Ishikawa (cell line): Measurements from ENCODE around the gene NPR1.

Experiments used
- CEBPB ChIP-seq: IDR thresholded peaks from 2 replicates; pipeline ENCODE4 v1.6.1; 2012
- CREB1 ChIP-seq: IDR thresholded peaks from 2 replicates; pipeline ENCODE4 v1.6.1; 2012; ENCODE audit warnings: low read depth
- EGR1 ChIP-seq: IDR thresholded peaks from 2 replicates; pipeline ENCODE4 v1.6.1; 2012
- EP300 ChIP-seq: IDR thresholded peaks from 2 replicates; pipeline ENCODE4 v1.6.1; 2012; ENCODE audit warnings: borderline replicate concordance
- MAX ChIP-seq: IDR thresholded peaks from 2 replicates; pipeline ENCODE4 v1.6.1; 2012
- NFIC ChIP-seq: IDR thresholded peaks from 2 replicates; pipeline ENCODE4 v1.6.1; 2012
- RAD21 ChIP-seq: IDR thresholded peaks from 2 replicates; pipeline ENCODE4 v1.6.1; 2012; ENCODE audit warnings: low read depth
- REST ChIP-seq: IDR thresholded peaks from 2 replicates; pipeline ENCODE4 v1.6.1; 2012; ENCODE audit warnings: low read depth, mild to moderate bottlenecking
- TAF1 ChIP-seq: IDR thresholded peaks from 2 replicates; pipeline ENCODE4 v1.6.1; 2012; ENCODE audit warnings: low read depth, mild to moderate bottlenecking
- TCF12 ChIP-seq: IDR thresholded peaks from 2 replicates; pipeline ENCODE4 v1.6.1; 2012; ENCODE audit warnings: low read depth
- TEAD4 ChIP-seq: IDR thresholded peaks from 2 replicates; pipeline ENCODE4 v1.6.1; 2012
- USF1 ChIP-seq: IDR thresholded peaks from 2 replicates; pipeline ENCODE4 v1.6.1; 2012
- YY1 ChIP-seq: IDR thresholded peaks from 2 replicates; pipeline ENCODE4 v1.6.1; 2012; ENCODE audit warnings: low read depth
- ZBTB7A ChIP-seq: IDR thresholded peaks from 2 replicates; pipeline ENCODE4 v1.6.1; 2012; ENCODE audit warnings: low read depth

NPR1 gene

GRCh38 chr1:153661111-153661708, 17.3 kb upstream of the NPR1 start:
- TF ChIP-seq RAD21 (no peak), ZBTB7A (no peak), CEBPB (no peak), EP300 (no peak), USF1 (no peak), EGR1 (no peak), NFIC (no peak), REST (no peak), TCF12 (no peak)

GRCh38 chr1:153662269-153662668, 16.2 kb upstream of the NPR1 start:
- TF ChIP-seq TCF12 (no peak), USF1 (no peak), EP300 (no peak), RAD21 (no peak), TAF1 (no peak), ZBTB7A (no peak), CEBPB (no peak), NFIC (no peak), YY1 (no peak), MAX (no peak), TEAD4 (no peak), EGR1 (no peak)

GRCh38 chr1:153663211-153663610, 15.3 kb upstream of the NPR1 start:
- TF ChIP-seq RAD21 (no peak), EGR1 (no peak)

- TF ChIP-seq USF1 (no peak), RAD21 (no peak), TCF12 (no peak), NFIC (no peak), EGR1 (no peak), CEBPB (no peak), TAF1 (no peak), ZBTB7A (no peak), EP300 (no peak), MAX (no peak)
Measured at GRCh38 chr1:153667439-153667838, 11.0 kb upstream of the NPR1 start.

GRCh38 chr1:153669606-153670005, 8.9 kb upstream of the NPR1 start:
- TF ChIP-seq CREB1 (no peak), TCF12 (no peak), EP300 (no peak), ZBTB7A (no peak)

- no peak for TF ChIP-seq NFIC
- no peak for TF ChIP-seq CEBPB
- no peak for TF ChIP-seq EGR1
- no peak for TF ChIP-seq REST
- TF ChIP-seq USF1, result no peak
- no peak for TF ChIP-seq TEAD4
Measured at GRCh38 chr1:153670257-153670858, 8.1 kb upstream of the NPR1 start.
